ENCODE data around the gene CHRNA1. TPM values are rescaled to one million over a fixed set of nuclear protein-coding genes. Genes with fewer than 3 reads are reported as not detected.

CHRNA1 gene
- total RNA-seq, 1 experiment from 2014 or later: not detected

GRCh38 chr2:174703430-174703829, 60.8 kb downstream of the CHRNA1 start:
- H3K27ac ChIP-seq: no peak overlapping the region
- BruUV-seq (replicated peaks): no TSS peak
- H3K4me1 ChIP-seq (replicated peaks; ENCODE audit: insufficient read depth): no peaks in the 10 kb centered on the region
- no peaks in the 10 kb centered on the region for H3K9me3 ChIP-seq (ENCODE audit: insufficient read depth, low read depth)
- no peaks in the 10 kb centered on the region for H3K79me2 ChIP-seq (ENCODE audit: low read depth)
- no peaks in the 10 kb centered on the region for H3F3A ChIP-seq (ENCODE audit: insufficient read depth, low read depth)
- TF ChIP-seq EZH2 (IDR thresholded peaks at IDR 0.05; ENCODE audit: low read depth) (no peak), CTCF (conservative IDR thresholded peaks at IDR 0.05) (no peak)
- H4K20me1 ChIP-seq (ENCODE audit: insufficient read depth): no peaks in the 10 kb centered on the region
- ChIA-PET CTCF (no interaction called here), POLR2A (ENCODE audit: unreplicated experiment) (no interaction called here)
- intact Hi-C loops (cut with micrococcal nuclease; ENCODE audit: unreplicated experiment): loop anchor here (10.0 kb wide), 1 partner anchor 981 kb away; no protein-coding TSS in a partner anchor
- no peak overlapping the region for H3K4me3 ChIP-seq
- no peaks in the 10 kb centered on the region for H3K36me3 ChIP-seq (ENCODE audit: low read depth)
- no peak for DNase-seq
- H2AFZ ChIP-seq: no peak overlapping the region
- H3K27me3 ChIP-seq (ENCODE audit: insufficient read depth, low read depth): peaks cover 31% of the 10 kb centered on the region
- H3K9me2 ChIP-seq (ENCODE audit: insufficient read depth): no peaks in the 10 kb centered on the region
- H3K4me2 ChIP-seq: no peak overlapping the region

- H3K36me3 ChIP-seq (ENCODE audit: low read depth): no peaks in the 10 kb centered on the region
These were observed 61.7 kb downstream of the CHRNA1 start for GRCh38 chr2:174702541-174702940.

GRCh38 chr2:174699993-174700766, 64.1 kb downstream of the CHRNA1 start:
- intact Hi-C loops (cut with micrococcal nuclease; ENCODE audit: unreplicated experiment): loop anchor here (1.0 to 10.0 kb wide), 5 partner anchors 47 to 1397 kb away; no protein-coding TSS in a partner anchor
- no peaks in the 10 kb centered on the region for H3K36me3 ChIP-seq (ENCODE audit: low read depth)
- H3K27me3 ChIP-seq (ENCODE audit: insufficient read depth, low read depth): peaks cover 1% of the 10 kb centered on the region; the same call in 1 of the 2 replicates
- H3K4me3 ChIP-seq: no peak overlapping the region
- H4K20me1 ChIP-seq (ENCODE audit: insufficient read depth): no peaks in the 10 kb centered on the region
- no peak overlapping the region for H3K4me2 ChIP-seq
- BruUV-seq (replicated peaks): no TSS peak
- ChIA-PET CTCF (interaction anchor here (0.5 to 1.1 kb wide), 5 partner anchors 49 to 1397 kb away, joined by 3 to 11 read pairs (median 5); no protein-coding TSS in a partner anchor), POLR2A (ENCODE audit: unreplicated experiment) (interaction anchor here (0.6 to 0.7 kb wide), 2 partner anchors 1547 to 1935 kb away, joined by 3 to 6 read pairs; no protein-coding TSS in a partner anchor)
- H3K9me3 ChIP-seq (ENCODE audit: insufficient read depth, low read depth): no peaks in the 10 kb centered on the region
- H3K27ac ChIP-seq: no peak overlapping the region
- no peaks in the 10 kb centered on the region for H3F3A ChIP-seq (ENCODE audit: insufficient read depth, low read depth)
- H2AFZ ChIP-seq: no peak overlapping the region
- TF ChIP-seq EZH2 (IDR thresholded peaks at IDR 0.05; ENCODE audit: low read depth): no peak
- peak; percentile 97 for TF ChIP-seq CTCF (conservative IDR thresholded peaks at IDR 0.05)
- no peaks in the 10 kb centered on the region for H3K79me2 ChIP-seq (ENCODE audit: low read depth)
- no peaks in the 10 kb centered on the region for H3K9me2 ChIP-seq (ENCODE audit: insufficient read depth)
- H3K4me1 ChIP-seq (replicated peaks; ENCODE audit: insufficient read depth): no peaks in the 10 kb centered on the region
- DNase-seq: peak in 1 of 2 experiments; percentile 12

More at GRCh38 chr2:174702541-174702940, 61.7 kb downstream of the CHRNA1 start:
- TF ChIP-seq EZH2 (IDR thresholded peaks at IDR 0.05; ENCODE audit: low read depth) (no peak), CTCF (conservative IDR thresholded peaks at IDR 0.05) (no peak)
- Histone ChIP-seq H3K79me2 (ENCODE audit: low read depth) (no peaks in the 10 kb centered on the region), H3K4me1 (replicated peaks; ENCODE audit: insufficient read depth) (no peaks in the 10 kb centered on the region), H4K20me1 (ENCODE audit: insufficient read depth) (no peaks in the 10 kb centered on the region), H3K9me3 (ENCODE audit: insufficient read depth, low read depth) (no peaks in the 10 kb centered on the region), H3K4me2 (no peak overlapping the region), H3K4me3 (no peak overlapping the region), H3K27me3 (ENCODE audit: insufficient read depth, low read depth) (peaks cover 22% of the 10 kb centered on the region), H3K27ac (no peak overlapping the region), H3F3A (ENCODE audit: insufficient read depth, low read depth) (no peaks in the 10 kb centered on the region), H2AFZ (no peak overlapping the region), H3K9me2 (ENCODE audit: insufficient read depth) (no peaks in the 10 kb centered on the region)
- DNase-seq: no peak
- ChIA-PET POLR2A (ENCODE audit: unreplicated experiment) (no interaction called here), CTCF (interaction anchor here (0.8 kb wide), 1 partner anchor 303 kb away, joined by 5 read pairs; no protein-coding TSS in a partner anchor)
- BruUV-seq (replicated peaks): no TSS peak
- intact Hi-C loops (cut with micrococcal nuclease; ENCODE audit: unreplicated experiment): loop anchor here (10.0 kb wide), 1 partner anchor 982 kb away; no protein-coding TSS in a partner anchor

Other genes starting within 250 kb of the CHRNA1 start
- 0.46 and 1.3 TPM in 2 replicates for gene WIPF1, start 166.7 kb downstream of the CHRNA1 start, total RNA-seq (2021)
- 11.8 and 14.0 TPM in 2 replicates for gene CHN1, start 240.9 kb upstream of the CHRNA1 start, total RNA-seq (2021)

Data from PC-9 (cell line).